Stimulated activated CD8-positive, alpha-beta memory T cell treated with anti-CD3 and anti-CD28 coated beads, Interleukin-15, amount 100 ng/mL, for 4 hours (primary cell): ENCODE data around the gene C10orf62.
"Not testable (repeated sequence)": the region's sequence is repeated elsewhere in the genome, so short reads cannot be mapped to it uniquely, and the experiment has no call there.

Experiments used
- DNase-seq, 2 donors: peaks; one replicate each; pipeline ENCODE4 v3.0.0-alpha.2; 2020; ENCODE audit warnings: low read depth in 2 of 2

C10orf62 gene

GRCh38 chr10:97589479-97589878, at the start of gene C10orf62:
C10orf62 (plus strand) TSS chr10:97589721; CDS start chr10:97589898, 177 bp downstream.
- DNase-seq, result no peak

- DNase-seq, result no peak
Observed at GRCh38 chr10:97540669-97541500, 48.6 kb upstream of the C10orf62 start.

GRCh38 chr10:97542169-97543024, 47.1 kb upstream of the C10orf62 start:
- DNase-seq, result peak in 1 of 2 donors; percentile 23

GRCh38 chr10:97543025-97543546, 46.4 kb upstream of the C10orf62 start:
- peak in 1 of 2 donors; percentile 23 for DNase-seq

- DNase-seq, result no peak
Observed at GRCh38 chr10:97546456-97547270, 42.9 kb upstream of the C10orf62 start.

- no peak for DNase-seq
Observed at GRCh38 chr10:97547271-97547600, 42.3 kb upstream of the C10orf62 start.

GRCh38 chr10:97547962-97548361, 41.6 kb upstream of the C10orf62 start:
- no peak for DNase-seq

- no peak for DNase-seq
Observed at GRCh38 chr10:97548828-97549455, 40.6 kb upstream of the C10orf62 start.

- DNase-seq, result no peak
Observed at GRCh38 chr10:97549587-97550322, 39.8 kb upstream of the C10orf62 start.

- DNase-seq, result no peak
Observed at GRCh38 chr10:97550336-97551149, 39.0 kb upstream of the C10orf62 start.

- DNase-seq, result no peak
Observed at GRCh38 chr10:97551271-97551670, 38.2 kb upstream of the C10orf62 start.

GRCh38 chr10:97553575-97554031, 35.9 kb upstream of the C10orf62 start:
- DNase-seq, result peak; percentile 24 to 40

- DNase-seq, result not testable (repeated sequence)
Observed at GRCh38 chr10:97554336-97554735, 35.2 kb upstream of the C10orf62 start.

GRCh38 chr10:97555541-97555940, 34.0 kb upstream of the C10orf62 start:
- DNase-seq, result not testable (repeated sequence)

- DNase-seq, result not testable (repeated sequence)
Observed at GRCh38 chr10:97560731-97561381, 28.7 kb upstream of the C10orf62 start.

- not testable (repeated sequence) for DNase-seq
Observed at GRCh38 chr10:97561386-97562077, 28.0 kb upstream of the C10orf62 start.

GRCh38 chr10:97562329-97562728, 27.2 kb upstream of the C10orf62 start:
- DNase-seq, result not testable (repeated sequence)

GRCh38 chr10:97563337-97563736, 26.2 kb upstream of the C10orf62 start:
- DNase-seq, result no peak
